Tibial nerve (tissue), 3 donors: Measurements from ENCODE around the gene NSUN4.

Experiments used
- CTCF ChIP-seq, 5 experiments: fragments of 200-600 bp in 3 of 5; fragments of 450-650 bp in 2 of 5; sonication (generic) in 3 of 5; IDR thresholded peaks; one replicate each; pipeline ENCODE4 v1.5.1; 2016 to 2019; ENCODE audit warnings: antibody characterized with exemption in 5 of 5, mild to moderate bottlenecking in 3 of 5, moderate library complexity in 2 of 5
- POLR2A ChIP-seq, 2 donors: fragments of 450-650 bp; IDR thresholded peaks; one replicate each; pipeline ENCODE4 v1.6.1; 2017; ENCODE audit warnings: antibody characterized with exemption in 2 of 2, mild to moderate bottlenecking in 2 of 2, moderate library complexity in 2 of 2

- TF ChIP-seq POLR2A (IDR thresholded peaks at IDR 0.05) = no peak
- TF ChIP-seq CTCF (IDR thresholded peaks at IDR 0.05) = no peak
Observed at GRCh38 chr1:46363121-46363520, 22.5 kb downstream of the NSUN4 start.
